ENCODE data around the gene NTPCR. TPM values are rescaled to one million over a fixed set of nuclear protein-coding genes. Genes with fewer than 3 reads are reported as not detected.

NTPCR gene
- total and polyA plus RNA-seq, 7 donors = 34.8 to 75.1 (median 65.0) TPM

DNA sequence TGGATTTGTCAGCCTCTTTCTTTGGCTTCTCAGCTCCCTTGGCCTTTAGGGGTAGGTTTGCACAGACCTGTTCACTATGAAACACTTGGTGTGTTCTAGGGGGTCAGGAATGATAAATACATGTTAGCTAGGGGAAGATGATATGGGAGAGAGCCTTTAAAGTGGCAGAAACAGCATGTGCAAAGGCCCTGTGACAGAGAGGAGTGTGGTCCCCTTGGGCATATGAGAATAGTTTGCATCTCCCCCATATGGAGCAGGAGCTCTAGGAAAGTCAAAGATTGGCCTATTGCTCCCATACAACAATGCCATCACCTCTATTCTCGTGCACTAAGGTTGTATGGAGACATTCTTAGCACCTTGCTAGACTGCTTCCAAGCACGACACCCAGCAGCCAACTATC, 10.7 kb upstream of the NTPCR start:
- DNase-seq (no peak), ATAC-seq (no peak)
- no peaks in the 10 kb centered on the region for H3K4me1 ChIP-seq
- H3K27ac ChIP-seq = no peak overlapping the region
- TF ChIP-seq, protein P1, sequence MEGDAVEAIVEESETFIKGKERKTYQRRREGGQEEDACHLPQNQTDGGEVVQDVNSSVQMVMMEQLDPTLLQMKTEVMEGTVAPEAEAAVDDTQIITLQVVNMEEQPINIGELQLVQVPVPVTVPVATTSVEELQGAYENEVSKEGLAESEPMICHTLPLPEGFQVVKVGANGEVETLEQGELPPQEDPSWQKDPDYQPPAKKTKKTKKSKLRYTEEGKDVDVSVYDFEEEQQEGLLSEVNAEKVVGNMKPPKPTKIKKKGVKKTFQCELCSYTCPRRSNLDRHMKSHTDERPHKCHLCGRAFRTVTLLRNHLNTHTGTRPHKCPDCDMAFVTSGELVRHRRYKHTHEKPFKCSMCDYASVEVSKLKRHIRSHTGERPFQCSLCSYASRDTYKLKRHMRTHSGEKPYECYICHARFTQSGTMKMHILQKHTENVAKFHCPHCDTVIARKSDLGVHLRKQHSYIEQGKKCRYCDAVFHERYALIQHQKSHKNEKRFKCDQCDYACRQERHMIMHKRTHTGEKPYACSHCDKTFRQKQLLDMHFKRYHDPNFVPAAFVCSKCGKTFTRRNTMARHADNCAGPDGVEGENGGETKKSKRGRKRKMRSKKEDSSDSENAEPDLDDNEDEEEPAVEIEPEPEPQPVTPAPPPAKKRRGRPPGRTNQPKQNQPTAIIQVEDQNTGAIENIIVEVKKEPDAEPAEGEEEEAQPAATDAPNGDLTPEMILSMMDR (IDR thresholded peaks at IDR 0.05) = no peak
- H3K4me3 ChIP-seq = no peak overlapping the region
- WGBS, 3 donors = 75 to 91% (median 78%) methylated on average over 2 of the region's 2 CpGs
- H3K27me3 ChIP-seq (ENCODE audit: insufficient read depth in 3 of 3, low read length in 2 of 3) = no peaks in the 10 kb centered on the region
- H3K36me3 ChIP-seq (ENCODE audit: insufficient read depth in 1 of 2, low read depth in 1 of 2) = no peaks in the 10 kb centered on the region
- no peaks in the 10 kb centered on the region for H3K9me3 ChIP-seq
- intact Hi-C loops (cut with DNase I) = no loop called here

DNA sequence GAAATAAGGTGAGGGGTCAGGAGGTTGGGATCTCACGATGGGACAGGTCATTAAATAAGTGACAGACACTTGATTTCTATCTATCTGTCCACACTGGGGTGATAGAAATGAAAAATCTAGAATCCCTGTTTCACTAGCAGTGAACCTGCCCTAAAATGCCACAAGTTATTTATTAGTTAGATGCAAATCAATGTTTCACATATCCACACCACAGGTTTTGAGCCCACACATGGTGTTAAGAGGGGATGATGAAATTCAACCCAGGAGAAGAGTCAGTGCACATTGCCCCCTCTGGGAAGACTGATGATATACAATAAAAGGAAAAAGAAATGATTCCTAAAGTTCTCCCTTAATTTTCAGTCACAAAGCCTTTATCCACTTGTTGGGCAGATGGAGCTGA, 10.1 kb upstream of the NTPCR start:
- WGBS, 3 donors = 77 to 83% (median 79%) methylated on average over 1 of the region's 1 CpG
- H3K4me3 ChIP-seq = no peak overlapping the region
- intact Hi-C loops (cut with DNase I) = no loop called here
- H3K36me3 ChIP-seq (ENCODE audit: insufficient read depth in 1 of 2, low read depth in 1 of 2) = no peaks in the 10 kb centered on the region
- no peak overlapping the region for H3K27ac ChIP-seq
- no peaks in the 10 kb centered on the region for H3K27me3 ChIP-seq (ENCODE audit: insufficient read depth in 3 of 3, low read length in 2 of 3)
- no peaks in the 10 kb centered on the region for H3K4me1 ChIP-seq
- H3K9me3 ChIP-seq = no peaks in the 10 kb centered on the region
- TF ChIP-seq, protein P1 (IDR thresholded peaks at IDR 0.05) = no peak
- ATAC-seq (no peak), DNase-seq (no peak)

DNA sequence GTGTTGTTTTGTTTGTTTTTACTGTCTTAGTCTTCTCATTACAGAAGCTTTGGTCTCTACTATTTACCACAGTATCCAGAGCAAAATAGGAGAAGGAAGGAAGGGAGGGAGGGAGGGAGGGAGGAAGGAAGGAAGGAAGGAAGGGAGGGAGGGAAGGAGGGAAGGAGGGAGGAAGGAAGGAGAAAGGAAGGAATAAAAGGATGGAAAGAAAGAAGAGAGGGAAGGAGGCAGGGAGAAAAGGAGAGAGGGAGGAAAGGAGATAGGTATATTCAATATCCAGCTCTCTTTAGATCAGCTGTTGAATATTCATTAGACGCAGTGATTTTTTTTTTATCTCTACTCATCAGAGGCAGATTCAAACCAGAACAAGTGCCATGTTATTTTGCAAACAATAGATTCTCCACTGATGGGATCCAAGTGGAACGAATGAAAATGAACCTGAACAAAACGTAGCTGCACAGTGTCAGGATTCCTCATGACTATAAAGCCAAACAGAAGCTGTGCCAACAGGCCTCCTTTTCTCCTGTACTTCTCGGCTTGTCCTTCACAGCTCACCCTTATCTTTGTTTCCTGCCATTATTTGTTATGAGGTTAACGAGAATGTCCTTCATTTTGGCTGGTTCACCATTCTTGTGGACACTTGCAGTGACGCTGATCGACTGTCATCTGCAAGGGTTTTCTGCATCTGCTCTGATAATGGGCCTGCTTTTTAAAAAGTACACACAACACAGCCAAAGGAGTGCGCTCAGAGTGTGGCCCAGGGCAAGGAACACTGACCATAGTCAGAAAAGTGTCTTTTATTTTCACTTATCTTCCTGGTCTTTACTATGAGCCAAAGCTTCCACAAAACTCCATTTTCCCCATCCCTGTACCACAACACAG, 7.8 kb upstream of the NTPCR start:
- Histone ChIP-seq H3K4me1 (no peaks in the 10 kb centered on the region), H3K27ac (no peak overlapping the region), H3K9me3 (no peaks in the 10 kb centered on the region), H3K36me3 (ENCODE audit: insufficient read depth in 1 of 2, low read depth in 1 of 2) (no peaks in the 10 kb centered on the region), H3K27me3 (ENCODE audit: insufficient read depth in 3 of 3, low read length in 2 of 3) (no peaks in the 10 kb centered on the region), H3K4me3 (no peak overlapping the region)
- WGBS, 3 donors = 66 to 72% (median 70%) methylated on average over 8 of the region's 8 CpGs
- no peak for DNase-seq
- intact Hi-C loops (cut with DNase I) = no loop called here
- ATAC-seq = no peak
- TF ChIP-seq, protein P1 (IDR thresholded peaks at IDR 0.05) = no peak

DNA sequence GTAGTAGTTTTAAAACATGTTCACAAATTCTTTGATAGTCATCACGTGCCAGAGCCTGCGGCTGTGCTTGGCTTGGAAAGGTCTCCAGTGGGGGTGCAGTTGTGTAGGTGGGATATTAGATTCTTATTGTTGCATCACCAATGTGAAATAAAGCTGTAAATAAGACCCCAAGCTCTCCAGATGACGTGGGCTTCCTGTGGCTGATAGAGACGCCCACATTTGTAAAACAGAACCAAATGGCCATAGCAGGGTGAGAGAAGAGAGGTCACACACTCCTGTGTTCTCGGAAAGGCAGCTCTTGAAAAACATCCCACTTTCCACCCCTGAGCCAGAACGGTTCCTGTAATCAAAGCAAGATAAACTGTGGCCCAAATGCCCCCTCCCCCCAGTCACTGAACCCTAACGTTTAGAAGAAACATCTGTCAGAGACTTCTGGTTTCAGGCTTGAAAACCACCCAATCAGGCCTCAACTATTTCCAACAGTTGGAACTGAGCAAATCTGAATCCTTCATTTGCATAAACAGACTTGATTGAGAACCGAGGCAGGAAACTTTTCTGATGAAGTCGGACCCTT, 6.6 kb upstream of the NTPCR start:
- no peak for DNase-seq
- Histone ChIP-seq H3K4me1 (no peaks in the 10 kb centered on the region), H3K27ac (no peak overlapping the region), H3K36me3 (ENCODE audit: insufficient read depth in 1 of 2, low read depth in 1 of 2) (no peaks in the 10 kb centered on the region), H3K9me3 (no peaks in the 10 kb centered on the region), H3K4me3 (no peak overlapping the region), H3K27me3 (ENCODE audit: insufficient read depth in 3 of 3, low read length in 2 of 3) (no peaks in the 10 kb centered on the region)
- WGBS, 3 donors = 56 to 58% (median 57%) methylated on average over 9 of the region's 9 CpGs
- TF ChIP-seq, protein P1 (IDR thresholded peaks at IDR 0.05) = no peak
- intact Hi-C loops (cut with DNase I) = no loop called here
- ATAC-seq = no peak
